HEK293 (cell line): ENCODE results near the gene KIRREL3.

ENCODE experiments used
- CTCF ChIA-PET: fragments of 350-600 bp; formaldehyde crosslinking; extraction: SDS; loops from one replicate; lab custom pipeline; 2021; ENCODE audit warnings: antibody characterized with exemption; lab: Yijun Ruan, JAX
- POLR2A ChIA-PET: fragments of 300-600 bp; formaldehyde crosslinking; extraction: SDS; loops from one replicate; lab custom pipeline; 2020; ENCODE audit warnings: antibody characterized with exemption, inconsistent platforms; lab: Yijun Ruan, JAX
- H3K27ac ChIP-seq: fragments of 200-500 bp; sonication (Bioruptor generic); 2 replicates; pipeline ENCODE4 v1.5.1; 2014; ENCODE audit warnings: low read depth, low read length, control low read depth, inconsistent platforms; ENCODE audit errors: extremely low read depth
- H3K36me3 ChIP-seq, 2 experiments: fragments of 200-500 bp in 1 of 2; sonication (Bioruptor generic) in 1 of 2; 1 replicate in 1 of 2; 2 replicates in 1 of 2; pipeline ENCODE4 v1.5.1; 2014 to 2017; ENCODE audit warnings: inconsistent platforms in 2 of 2, low read length in 2 of 2; ENCODE audit not compliant: control insufficient read depth in 2 of 2, insufficient read depth in 1 of 2
- H3K4me1 ChIP-seq: fragments of 200-500 bp; sonication (Bioruptor generic); 2 replicates; pipeline ENCODE4 v1.5.1; 2014; ENCODE audit warnings: mild to moderate bottlenecking, low read length, inconsistent platforms; ENCODE audit not compliant: control insufficient read depth, insufficient read depth
- H3K4me3 ChIP-seq: 2 replicates; pipeline ENCODE4 v1.5.1; 2011; ENCODE audit warnings: low read depth, mild to moderate bottlenecking, control low read depth, low read length, moderate library complexity
- H3K9me3 ChIP-seq: fragments of 200-500 bp; sonication (Bioruptor generic); 2 replicates; pipeline ENCODE4 v1.5.1; 2014; ENCODE audit warnings: low read depth, low read length, inconsistent platforms; ENCODE audit not compliant: control insufficient read depth, insufficient read depth
- GLIS1 ChIP-seq: fragments of 450-650 bp; formaldehyde crosslinking; IDR thresholded peaks from 2 replicates; pipeline ENCODE4 v1.5.1; 2016; ENCODE audit warnings: missing biosample characterization, missing genetic modification characterization
- HOXC10 ChIP-seq: sonication (generic); formaldehyde crosslinking; IDR thresholded peaks from 2 replicates; pipeline ENCODE4 v1.8.1; 2023; ENCODE audit warnings: mild to moderate bottlenecking, missing genetic modification reagents
- KLF1 ChIP-seq: fragments of 450-650 bp; formaldehyde crosslinking; IDR thresholded peaks from 2 replicates; pipeline ENCODE4 v1.5.1; 2016; ENCODE audit warnings: missing biosample characterization, missing genetic modification characterization
- MYNN ChIP-seq: fragments of 450-650 bp; formaldehyde crosslinking; IDR thresholded peaks from 2 replicates; pipeline ENCODE4 v1.5.1; 2016; ENCODE audit warnings: missing biosample characterization, missing genetic modification characterization, borderline replicate concordance
- TCF7L2 ChIP-seq: IDR thresholded peaks from 2 replicates; pipeline ENCODE4 v1.6.1; 2011; ENCODE audit warnings: low read depth, mild to moderate bottlenecking, inconsistent platforms, low read length, moderate library complexity, borderline replicate concordance
- YY1 ChIP-seq: fragments of 450-650 bp; formaldehyde crosslinking; IDR thresholded peaks from 2 replicates; pipeline ENCODE4 v1.5.1; 2018; ENCODE audit warnings: missing biosample characterization, missing genetic modification characterization
- ZBTB1 ChIP-seq: fragments of 450-650 bp; formaldehyde crosslinking; IDR thresholded peaks from 2 replicates; pipeline ENCODE4 v1.5.1; 2016; ENCODE audit warnings: missing biosample characterization, missing genetic modification characterization
- ZBTB21 ChIP-seq: fragments of 450-650 bp; formaldehyde crosslinking; IDR thresholded peaks from 2 replicates; pipeline ENCODE4 v1.5.1; 2017; ENCODE audit warnings: missing biosample characterization, missing genetic modification characterization
- ZNF16 ChIP-seq: fragments of 450-650 bp; formaldehyde crosslinking; IDR thresholded peaks from 2 replicates; pipeline ENCODE4 v1.5.1; 2016; ENCODE audit warnings: low read depth, missing biosample characterization, missing genetic modification characterization
- ZNF214 ChIP-seq: fragments of 450-650 bp; formaldehyde crosslinking; IDR thresholded peaks from 2 replicates; pipeline ENCODE4 v1.5.1; 2017; ENCODE audit warnings: missing biosample characterization, mild to moderate bottlenecking, missing genetic modification characterization, borderline replicate concordance
- ZNF239 ChIP-seq: fragments of 450-650 bp; formaldehyde crosslinking; IDR thresholded peaks from 2 replicates; pipeline ENCODE4 v1.5.1; 2016; ENCODE audit warnings: missing biosample characterization, missing genetic modification characterization
- ZNF311 ChIP-seq: fragments of 450-650 bp; formaldehyde crosslinking; IDR thresholded peaks from 2 replicates; pipeline ENCODE4 v1.5.1; 2017; ENCODE audit warnings: missing biosample characterization, missing genetic modification characterization, borderline replicate concordance
- ZNF350 ChIP-seq: fragments of 450-650 bp; formaldehyde crosslinking; IDR thresholded peaks from 2 replicates; pipeline ENCODE4 v1.5.0; 2017; ENCODE audit warnings: missing biosample characterization, mild to moderate bottlenecking, missing genetic modification characterization
- ZNF544 ChIP-seq: fragments of 450-650 bp; formaldehyde crosslinking; IDR thresholded peaks from 2 replicates; pipeline ENCODE4 v1.5.0; 2017; ENCODE audit warnings: missing biosample characterization, missing genetic modification characterization
- ZNF549 ChIP-seq: fragments of 450-650 bp; IDR thresholded peaks from 2 replicates; pipeline ENCODE4 v1.5.1; 2018; ENCODE audit warnings: missing biosample characterization, missing genetic modification characterization, mild to moderate bottlenecking, inconsistent platforms, moderate library complexity
- ZNF555 ChIP-seq: fragments of 450-650 bp; formaldehyde crosslinking; conservative IDR thresholded peaks from 2 replicates; pipeline ENCODE4 v1.5.1; 2017; ENCODE audit warnings: missing biosample characterization, mild to moderate bottlenecking, missing genetic modification characterization, inconsistent platforms
- ZNF785 ChIP-seq: fragments of 450-650 bp; formaldehyde crosslinking; IDR thresholded peaks from 2 replicates; pipeline ENCODE4 v1.5.1; 2016; ENCODE audit warnings: missing biosample characterization, missing genetic modification characterization
- ZSCAN4 ChIP-seq: fragments of 450-650 bp; formaldehyde crosslinking; IDR thresholded peaks from 2 replicates; pipeline ENCODE4 v1.5.1; 2017; ENCODE audit warnings: missing biosample characterization, missing genetic modification characterization
- TF ChIP-seq, protein P1 (sequence below): fragments of 450-650 bp; formaldehyde crosslinking; IDR thresholded peaks from 2 replicates; pipeline ENCODE4 v1.5.1; 2016; ENCODE audit warnings: missing biosample characterization, missing genetic modification characterization
- TF ChIP-seq, protein P2 (sequence below): fragments of 450-650 bp; formaldehyde crosslinking; IDR thresholded peaks from 2 replicates; pipeline ENCODE4 v1.5.1; 2016; ENCODE audit warnings: missing biosample characterization, missing genetic modification characterization
- TF ChIP-seq, protein P3 (sequence below): fragments of 450-650 bp; formaldehyde crosslinking; IDR thresholded peaks from 2 replicates; pipeline ENCODE4 v1.5.1; 2016; ENCODE audit warnings: missing biosample characterization, missing genetic modification characterization, low read depth

The KIRREL3 gene

GRCh38 chr11:126638648-126639047 lies 361.9 kb downstream of the KIRREL3 start (continued):
- TF ChIP-seq, protein P1, sequence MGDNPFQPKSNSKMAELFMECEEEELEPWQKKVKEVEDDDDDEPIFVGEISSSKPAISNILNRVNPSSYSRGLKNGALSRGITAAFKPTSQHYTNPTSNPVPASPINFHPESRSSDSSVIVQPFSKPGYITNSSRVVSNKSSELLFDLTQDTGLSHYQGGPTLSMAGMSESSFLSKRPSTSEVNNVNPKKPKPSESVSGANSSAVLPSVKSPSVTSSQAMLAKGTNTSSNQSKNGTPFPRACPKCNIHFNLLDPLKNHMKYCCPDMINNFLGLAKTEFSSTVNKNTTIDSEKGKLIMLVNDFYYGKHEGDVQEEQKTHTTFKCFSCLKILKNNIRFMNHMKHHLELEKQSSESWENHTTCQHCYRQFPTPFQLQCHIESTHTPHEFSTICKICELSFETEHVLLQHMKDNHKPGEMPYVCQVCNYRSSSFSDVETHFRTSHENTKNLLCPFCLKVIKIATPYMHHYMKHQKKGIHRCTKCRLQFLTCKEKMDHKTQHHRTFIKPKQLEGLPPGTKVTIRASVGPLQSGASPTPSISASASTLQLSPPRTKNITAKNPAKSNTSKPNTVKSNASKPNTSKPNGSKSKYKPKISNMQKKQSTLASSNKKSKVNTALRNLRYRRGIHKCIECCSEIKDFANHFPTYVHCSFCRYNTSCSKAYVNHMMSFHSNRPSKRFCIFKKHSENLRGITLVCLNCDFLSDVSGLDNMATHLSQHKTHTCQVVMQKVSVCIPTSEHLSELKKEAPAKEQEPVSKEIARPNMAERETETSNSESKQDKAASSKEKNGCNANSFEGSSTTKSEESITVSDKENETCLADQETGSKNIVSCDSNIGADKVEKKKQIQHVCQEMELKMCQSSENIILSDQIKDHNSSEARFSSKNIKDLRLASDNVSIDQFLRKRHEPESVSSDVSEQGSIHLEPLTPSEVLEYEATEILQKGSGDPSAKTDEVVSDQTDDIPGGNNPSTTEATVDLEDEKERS: no peak
- TF ChIP-seq ZNF785 (tag by site-specific recombination) (no peak), ZNF311 (no peak), ZBTB1 (tag by site-specific recombination) (no peak), ZNF350 (no peak), ZNF544 (tag by site-specific recombination) (no peak), ZNF239 (tag by site-specific recombination) (no peak), HOXC10 (no peak), ZNF549 (tag by site-specific recombination) (no peak), ZNF16 (tag by site-specific recombination) (no peak)
- TF ChIP-seq, protein P2, sequence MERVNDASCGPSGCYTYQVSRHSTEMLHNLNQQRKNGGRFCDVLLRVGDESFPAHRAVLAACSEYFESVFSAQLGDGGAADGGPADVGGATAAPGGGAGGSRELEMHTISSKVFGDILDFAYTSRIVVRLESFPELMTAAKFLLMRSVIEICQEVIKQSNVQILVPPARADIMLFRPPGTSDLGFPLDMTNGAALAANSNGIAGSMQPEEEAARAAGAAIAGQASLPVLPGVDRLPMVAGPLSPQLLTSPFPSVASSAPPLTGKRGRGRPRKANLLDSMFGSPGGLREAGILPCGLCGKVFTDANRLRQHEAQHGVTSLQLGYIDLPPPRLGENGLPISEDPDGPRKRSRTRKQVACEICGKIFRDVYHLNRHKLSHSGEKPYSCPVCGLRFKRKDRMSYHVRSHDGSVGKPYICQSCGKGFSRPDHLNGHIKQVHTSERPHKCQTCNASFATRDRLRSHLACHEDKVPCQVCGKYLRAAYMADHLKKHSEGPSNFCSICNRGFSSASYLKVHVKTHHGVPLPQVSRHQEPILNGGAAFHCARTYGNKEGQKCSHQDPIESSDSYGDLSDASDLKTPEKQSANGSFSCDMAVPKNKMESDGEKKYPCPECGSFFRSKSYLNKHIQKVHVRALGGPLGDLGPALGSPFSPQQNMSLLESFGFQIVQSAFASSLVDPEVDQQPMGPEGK (tag by site-specific recombination): no peak
- TF ChIP-seq, protein P3, sequence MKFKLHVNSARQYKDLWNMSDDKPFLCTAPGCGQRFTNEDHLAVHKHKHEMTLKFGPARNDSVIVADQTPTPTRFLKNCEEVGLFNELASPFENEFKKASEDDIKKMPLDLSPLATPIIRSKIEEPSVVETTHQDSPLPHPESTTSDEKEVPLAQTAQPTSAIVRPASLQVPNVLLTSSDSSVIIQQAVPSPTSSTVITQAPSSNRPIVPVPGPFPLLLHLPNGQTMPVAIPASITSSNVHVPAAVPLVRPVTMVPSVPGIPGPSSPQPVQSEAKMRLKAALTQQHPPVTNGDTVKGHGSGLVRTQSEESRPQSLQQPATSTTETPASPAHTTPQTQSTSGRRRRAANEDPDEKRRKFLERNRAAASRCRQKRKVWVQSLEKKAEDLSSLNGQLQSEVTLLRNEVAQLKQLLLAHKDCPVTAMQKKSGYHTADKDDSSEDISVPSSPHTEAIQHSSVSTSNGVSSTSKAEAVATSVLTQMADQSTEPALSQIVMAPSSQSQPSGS: no peak

GRCh38 chr11:126637795-126638175 lies 362.8 kb downstream of the KIRREL3 start:
- H3K27ac ChIP-seq: no peak overlapping the region
- POLR2A ChIA-PET: no interaction called here
- no peak overlapping the region for H3K4me3 ChIP-seq
- TF ChIP-seq TCF7L2 (no peak), MYNN (no peak), KLF1 (tag by site-specific recombination) (no peak), ZNF214 (tag by site-specific recombination) (no peak), ZNF555 (tag by site-specific recombination) (no peak), YY1 (tag by site-specific recombination) (no peak), ZSCAN4 (tag by site-specific recombination) (no peak), GLIS1 (tag by site-specific recombination) (no peak), ZBTB21 (no peak)
- TF ChIP-seq, protein P3: no peak
- TF ChIP-seq, all 188 proteins: peak for 0
- Histone ChIP-seq H3K4me1 (no peaks in the 10 kb centered on the region), H3K9me3 (no peaks in the 10 kb centered on the region), H3K36me3 (no peaks in the 10 kb centered on the region)
- CTCF ChIA-PET: interaction anchor here (0.7 to 1.6 kb wide), 3 partner anchors 31 to 437 kb away, joined by 3 to 4 read pairs (median 4); no protein-coding TSS in a partner anchor
